PC-3 (cell line): ENCODE measurements around the gene PIK3CG.

Experiments used
- CTCF ChIP-seq: fragments of 300-600 bp; sonication (generic); conservative IDR thresholded peaks from 2 replicates; pipeline ENCODE4 v1.5.1; 2017; ENCODE audit warnings: antibody characterized with exemption, low read depth, mild to moderate bottlenecking, low read length
- EZH2 ChIP-seq: fragments of 300-600 bp; sonication (generic); IDR thresholded peaks from one replicate; pipeline ENCODE4 v1.6.1; 2017; ENCODE audit warnings: antibody characterized with exemption, mild to moderate bottlenecking, low read length; ENCODE audit not compliant: unreplicated experiment
- EZH2phosphoT487 ChIP-seq: fragments of 300-600 bp; sonication (generic); IDR thresholded peaks from 2 replicates; pipeline ENCODE4 v1.6.1; 2018; ENCODE audit warnings: mild to moderate bottlenecking, antibody characterized with exemption, low read length, borderline replicate concordance

DNA sequence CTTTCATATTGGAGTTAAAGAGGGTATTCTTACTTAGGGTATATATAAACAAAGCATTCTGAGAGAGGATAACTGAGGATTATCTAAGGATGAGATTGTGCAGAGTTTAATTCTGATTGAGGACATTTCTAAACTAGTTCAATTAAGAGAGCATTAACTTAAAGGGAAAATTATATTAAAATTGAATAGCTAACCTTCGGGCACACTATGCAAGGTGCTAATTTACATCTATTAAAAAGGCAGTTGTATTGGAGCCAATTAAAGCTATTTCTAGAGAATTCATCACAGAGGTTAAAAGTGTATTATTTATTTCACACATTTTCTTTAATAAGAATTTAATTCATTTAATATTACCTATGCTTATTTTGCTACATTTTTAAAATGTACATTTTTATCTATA lies 17.0 kb upstream of the PIK3CG start:
- no peak for TF ChIP-seq CTCF
- TF ChIP-seq EZH2phosphoT487: no peak
- TF ChIP-seq EZH2: no peak
